Right kidney (tissue), 1 donor: ENCODE results near the gene GRIK5.
"Not testable (repeated sequence)": the region's sequence is repeated elsewhere in the genome, so short reads cannot be mapped to it uniquely, and the experiment has no call there.

Source experiments
- DNase-seq: peaks from one replicate; pipeline ENCODE4 v3.0.0-alpha.2; 2016

GRIK5 gene

GRCh38 chr19:42051166-42052115 lies 18.6 kb downstream of the GRIK5 start:
- no peak for DNase-seq

DNA sequence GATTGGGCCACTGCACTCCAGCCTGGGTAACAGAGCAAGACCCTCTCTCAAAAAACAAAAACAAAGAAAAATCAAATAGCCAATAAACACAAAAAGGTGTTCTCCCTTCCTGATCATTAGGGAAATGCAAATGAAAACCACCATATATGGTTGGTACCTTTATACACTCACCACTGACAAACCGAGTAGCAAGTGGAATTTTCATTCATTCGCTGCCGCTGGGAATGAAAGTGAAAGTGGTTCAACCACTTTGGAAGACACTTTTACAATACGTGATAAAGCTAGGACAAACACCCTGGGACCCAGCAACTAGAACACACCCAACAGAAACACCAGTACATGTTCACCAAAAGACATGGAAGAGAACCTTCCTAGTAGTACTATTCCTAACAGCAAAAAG lies 21.0 kb downstream of the GRIK5 start:
- DNase-seq, result no peak

DNA sequence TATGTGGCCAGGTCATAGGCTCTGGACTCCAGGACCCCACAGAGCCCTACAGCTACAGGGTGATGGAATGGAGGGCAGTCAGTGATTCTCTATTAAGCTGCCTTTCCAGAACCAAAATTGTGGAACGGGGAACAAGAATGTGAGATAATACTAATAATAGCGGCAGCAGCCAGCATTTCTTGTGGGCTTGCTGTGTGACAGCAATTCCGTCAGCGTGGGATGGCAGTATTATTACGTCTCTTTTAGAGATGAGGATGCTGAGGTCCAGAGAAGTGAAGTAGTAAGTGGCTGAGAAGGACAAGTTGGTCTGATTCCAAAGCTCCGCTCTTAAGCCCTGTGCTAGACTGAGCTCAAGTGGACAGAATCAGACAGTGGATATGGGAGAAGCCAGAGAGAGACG lies 24.4 kb downstream of the GRIK5 start:
- no peak for DNase-seq

- DNase-seq, result no peak
Measured at GRCh38 chr19:42042455-42043170, 27.4 kb downstream of the GRIK5 start.

DNA sequence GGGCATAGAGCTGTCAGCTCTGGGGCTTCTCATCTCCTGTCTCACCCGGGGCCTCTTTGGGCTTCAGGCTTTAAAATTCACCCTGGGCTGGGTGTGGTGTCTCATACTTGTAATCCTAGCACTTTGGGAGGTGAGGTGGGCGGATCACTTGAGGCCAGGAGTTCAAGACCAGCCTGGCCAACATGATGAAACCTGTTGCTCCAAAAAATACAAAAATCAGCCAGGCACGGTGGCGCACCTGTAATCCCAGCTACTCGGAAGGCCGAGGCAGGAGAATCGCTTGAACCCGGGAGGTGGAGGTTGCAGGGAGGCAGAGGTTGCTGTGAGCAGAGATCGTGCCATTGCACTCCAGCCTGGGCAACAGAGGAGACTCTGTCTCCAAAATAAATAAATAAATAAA lies 29.5 kb downstream of the GRIK5 start:
- DNase-seq, result not testable (repeated sequence)

- DNase-seq, result no peak
Measured at GRCh38 chr19:42040031-42040430, 30.0 kb downstream of the GRIK5 start.

- DNase-seq, result no peak
Measured at GRCh38 chr19:42038666-42039065, 31.3 kb downstream of the GRIK5 start.

GRCh38 chr19:42037649-42038048 lies 32.4 kb downstream of the GRIK5 start:
- no peak for DNase-seq

DNA sequence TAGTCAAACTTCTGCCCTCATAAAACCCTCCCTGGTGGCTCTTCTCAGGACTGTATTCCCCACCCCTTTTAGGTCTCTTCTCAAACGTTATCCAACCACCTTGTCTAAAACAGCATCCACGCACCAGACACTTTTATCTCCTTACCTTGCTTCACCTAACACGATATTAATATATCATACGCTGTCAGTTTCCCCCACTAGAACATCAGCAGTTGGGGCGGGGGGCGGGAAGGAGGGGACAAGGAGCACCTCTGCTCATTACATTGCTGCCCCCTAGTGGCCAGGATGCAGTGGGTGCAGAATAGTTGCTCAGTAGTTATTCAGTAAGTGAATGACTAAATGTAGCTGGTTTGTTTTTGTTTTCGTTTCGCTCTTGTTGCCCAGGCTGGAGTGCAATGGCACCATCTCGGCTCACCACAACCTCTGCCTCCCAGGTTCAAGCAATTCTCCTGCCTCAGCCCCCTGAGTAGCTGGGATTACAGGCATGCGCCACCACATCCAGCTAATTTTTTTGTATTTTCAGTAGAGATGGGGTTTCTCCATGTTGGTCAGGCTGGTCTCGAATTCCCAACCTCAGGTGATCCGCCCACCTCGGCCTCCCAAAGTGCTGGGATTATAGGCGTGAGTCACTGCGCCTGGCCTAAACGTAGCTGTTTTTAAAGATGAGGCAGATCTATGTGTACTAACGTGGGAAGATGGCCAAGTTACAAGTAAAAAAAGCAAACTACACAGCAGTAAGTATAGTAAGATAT lies 35.2 kb downstream of the GRIK5 start:
- peak; percentile 18 for DNase-seq

- no peak for DNase-seq
Measured at GRCh38 chr19:42033413-42033812, 36.6 kb downstream of the GRIK5 start.

DNA sequence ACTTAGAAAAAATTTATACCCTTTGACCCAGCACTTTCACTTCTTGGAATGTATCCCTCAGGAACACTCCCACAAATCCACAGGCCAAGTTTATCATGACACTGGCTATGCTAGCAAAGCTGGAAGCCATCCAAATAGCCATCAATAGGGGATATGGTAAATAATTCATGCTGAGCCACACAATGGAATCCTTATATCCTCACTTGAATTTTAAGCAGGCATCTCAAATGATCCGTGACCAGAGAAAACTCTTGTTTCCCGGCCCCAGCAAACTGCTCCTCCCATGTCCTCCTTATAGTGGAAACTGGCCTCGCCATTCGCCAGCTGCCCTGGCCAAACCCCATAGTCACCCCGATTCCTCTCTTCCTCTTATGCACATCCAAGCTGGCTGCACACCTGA lies 37.6 kb downstream of the GRIK5 start:
- DNase-seq, result no peak

DNA sequence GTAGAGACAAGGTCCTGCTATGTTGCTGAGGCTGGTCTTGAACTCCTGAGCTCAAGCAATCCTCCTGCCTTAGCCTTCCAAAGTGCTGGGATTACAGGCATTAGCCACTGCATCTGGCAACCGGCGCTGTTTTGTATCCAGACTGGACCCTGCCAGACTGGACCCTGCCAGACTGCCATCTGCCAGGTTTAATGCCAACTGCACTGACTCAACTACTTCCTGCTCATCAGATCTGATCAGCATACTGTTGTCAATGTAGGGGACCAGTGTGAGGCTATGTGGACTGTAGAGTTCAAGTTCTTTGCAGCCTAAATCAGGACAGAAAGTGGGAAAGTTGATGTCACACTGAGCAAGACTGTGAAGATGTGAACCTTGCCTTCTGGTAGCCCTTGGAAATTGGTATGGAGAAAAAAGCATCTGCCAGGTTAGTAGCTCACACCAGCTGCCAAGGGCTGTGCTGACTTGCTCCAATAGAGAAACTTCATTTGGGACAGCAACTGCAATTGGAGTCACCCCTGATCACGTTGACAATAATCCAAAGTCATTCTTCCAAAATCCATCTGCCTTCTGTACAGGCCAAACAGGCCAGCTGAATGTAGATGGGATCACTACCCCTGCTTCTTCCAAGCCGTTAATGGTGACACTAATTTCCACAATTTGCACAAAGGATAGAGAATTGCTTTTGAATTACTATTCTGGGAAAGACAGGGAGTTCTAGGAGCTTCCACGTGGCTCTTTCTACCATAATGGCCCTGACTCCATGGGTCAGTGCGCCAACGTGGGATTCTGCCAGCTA lies 39.2 kb downstream of the GRIK5 start:
- no peak for DNase-seq

DNA sequence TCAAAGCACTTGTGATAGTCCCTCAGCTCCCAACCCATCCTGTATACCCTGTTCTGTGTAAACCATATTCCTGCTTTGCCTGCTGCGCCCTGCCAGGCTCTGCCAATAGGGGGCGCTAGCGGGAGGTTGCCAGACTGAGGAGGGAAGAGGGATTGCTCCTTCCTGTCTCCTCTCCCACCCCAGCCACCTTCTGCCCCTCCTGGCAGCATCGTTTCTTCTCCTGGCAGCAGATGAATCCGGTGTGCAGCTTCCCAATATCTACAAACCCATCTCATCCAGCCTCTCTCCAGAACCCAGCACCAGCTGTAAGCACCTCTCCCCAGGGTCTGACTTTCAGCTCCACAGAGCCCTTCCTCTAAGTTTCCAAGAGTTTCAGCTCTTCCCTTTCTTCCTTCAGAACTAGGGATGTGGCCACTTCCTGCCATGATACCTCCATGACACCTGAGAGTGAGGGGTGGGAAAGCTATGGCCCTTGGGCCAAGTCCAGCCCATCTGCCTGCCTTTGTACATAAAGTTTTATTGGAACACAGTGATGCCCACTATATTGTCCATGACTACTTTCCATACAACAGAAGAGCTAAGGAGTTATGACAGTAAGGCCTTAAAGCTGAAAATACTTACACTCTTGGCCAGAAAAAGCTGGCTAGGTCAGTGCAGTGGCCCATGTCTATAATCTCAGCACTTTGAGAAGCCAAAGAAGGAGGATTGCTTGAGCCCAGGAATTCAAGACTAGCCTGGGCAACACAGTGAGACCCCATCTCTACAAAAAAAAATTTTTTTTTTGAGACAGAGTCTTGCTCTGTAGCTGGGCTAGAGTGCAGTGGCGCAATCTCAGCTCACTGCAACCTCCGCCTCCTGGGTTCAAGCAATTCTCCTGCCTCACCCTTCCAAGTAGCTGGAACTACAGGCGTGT lies 41.4 kb downstream of the GRIK5 start:
- DNase-seq, result no peak

DNA sequence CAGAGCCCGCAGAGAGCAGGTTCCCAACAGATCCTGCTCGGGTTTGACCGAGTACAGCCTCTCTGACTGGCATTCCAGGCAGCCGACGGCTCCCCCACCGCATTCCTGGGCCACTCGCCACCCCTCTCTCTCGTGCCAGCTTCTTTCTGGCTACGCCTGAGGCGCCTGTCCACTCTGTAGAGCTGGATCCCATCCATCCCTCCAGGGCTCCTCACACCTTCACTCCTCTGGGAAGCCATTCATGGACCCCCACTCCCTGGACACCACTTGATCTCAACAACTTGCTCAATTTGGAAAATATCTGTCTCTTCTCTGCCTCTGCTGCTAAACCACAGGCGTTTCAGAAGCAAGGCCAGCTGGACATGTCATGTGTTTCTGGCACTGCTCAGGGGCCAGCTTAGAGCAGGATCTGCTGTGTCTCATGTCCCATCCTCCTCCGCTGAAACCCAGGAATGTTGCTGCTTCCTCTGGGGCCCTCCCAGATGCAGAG lies 45.3 kb downstream of the GRIK5 start:
- DNase-seq, result no peak

DNA sequence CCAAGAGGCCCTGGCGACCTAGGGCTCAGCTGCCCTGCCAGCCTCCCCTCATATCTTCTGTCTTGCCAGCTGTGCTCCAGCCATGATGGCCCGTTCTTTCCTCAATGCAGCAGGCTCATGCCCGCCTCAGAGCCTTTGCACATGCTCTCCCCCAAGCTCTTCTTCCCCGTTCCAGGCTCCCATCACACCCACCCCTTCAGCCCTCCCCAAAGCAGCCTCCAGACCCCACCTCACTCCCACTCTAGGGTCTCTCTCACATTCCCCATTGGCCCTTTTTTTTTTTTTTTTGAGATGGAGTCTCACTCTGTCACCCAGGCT lies 46.1 kb downstream of the GRIK5 start:
- no peak for DNase-seq

- DNase-seq, result no peak
Measured at GRCh38 chr19:42023121-42023942, 46.7 kb downstream of the GRIK5 start.

- no peak for DNase-seq
Measured at GRCh38 chr19:42022616-42023015, 47.4 kb downstream of the GRIK5 start.

DNA sequence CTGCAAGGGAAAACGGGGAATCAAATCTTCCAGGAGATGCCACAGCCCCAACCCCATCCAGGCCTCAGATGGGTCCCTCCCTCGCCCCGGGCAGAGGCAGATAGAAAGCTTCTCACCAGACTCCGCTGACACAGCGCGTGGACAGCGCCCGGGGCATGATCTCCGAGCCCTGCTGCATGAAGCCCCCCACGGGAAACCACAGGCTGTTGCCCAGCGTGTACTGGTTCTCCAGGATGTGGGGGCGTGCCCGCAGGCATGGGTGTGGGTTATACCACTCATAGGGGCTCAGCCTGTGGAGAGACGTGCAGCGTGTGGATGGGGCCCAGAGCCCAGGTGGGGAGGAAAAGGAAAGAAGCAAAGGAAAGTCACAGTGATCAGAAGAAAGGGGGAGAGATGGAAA lies 48.8 kb downstream of the GRIK5 start:
- DNase-seq, result no peak

- no peak for DNase-seq
Measured at GRCh38 chr19:42018503-42019193, 51.4 kb downstream of the GRIK5 start.
